Upper lobe of right lung (tissue), 1 donor: Measurements from ENCODE around the gene ATPAF2. TPM values are rescaled to one million over a fixed set of nuclear protein-coding genes. Genes with fewer than 3 reads are reported as not detected.

Source experiments
- ATAC-seq: fragments of 200-7000 bp; cut with Tn5 transposase; one replicate; pipeline ENCODE4 v1.9.1; 2020; ENCODE audit warnings: mild to moderate bottlenecking, moderate library complexity
- DNase-seq: peaks from one replicate; pipeline ENCODE4 v3.0.0-alpha.2; 2020
- H3K27ac ChIP-seq: fragments of 200-600 bp; one replicate; pipeline ENCODE4 v1.8.0; 2022
- H3K27me3 ChIP-seq: fragments of 200-600 bp; one replicate; pipeline ENCODE4 v1.8.0; 2022; ENCODE audit warnings: mild to moderate bottlenecking
- H3K36me3 ChIP-seq: fragments of 200-600 bp; one replicate; pipeline ENCODE4 v1.8.0; 2022
- H3K4me1 ChIP-seq: fragments of 200-600 bp; one replicate; pipeline ENCODE4 v1.8.0; 2022
- H3K4me3 ChIP-seq: fragments of 200-600 bp; one replicate; pipeline ENCODE4 v1.8.0; 2022; ENCODE audit warnings: mild to moderate bottlenecking
- H3K9me3 ChIP-seq: fragments of 200-600 bp; one replicate; pipeline ENCODE4 v1.8.0; 2022
- CTCF ChIP-seq: fragments of 200-600 bp; IDR thresholded peaks from one replicate; pipeline ENCODE4 v1.8.0; 2022; ENCODE audit warnings: antibody characterized with exemption
- intact Hi-C: fragments of 100-400 bp; cut with DNase I; formaldehyde crosslinking; loops from one replicate; pipeline ENCODE4 v1.11.0; 2022
- total RNA-seq: library from RNA; stranded (reverse); fragmentation: NEBNext Ultra II Directional; extraction: Animal tissue kit (Norgen Biotek cat#: 25700); gene quantifications from one replicate; pipeline ENCODE4 v1.2.1, GENCODE V29; 2021
- donor health status: DM: no; HTN: yes; CAD: no; lungs with severe emphysema.

Gene ATPAF2
- total RNA-seq, 1 donor from 2014 or later: 26.3 TPM

GRCh38 chr17:17993852-17994251, 45.1 kb downstream of the ATPAF2 start:
- peak; percentile 5 for ATAC-seq
- no peaks in the 10 kb centered on the region for H3K9me3 ChIP-seq

GRCh38 chr17:17993366-17993765, 45.6 kb downstream of the ATPAF2 start:
- no peak overlapping the region for H3K27ac ChIP-seq
- no peaks in the 10 kb centered on the region for H3K36me3 ChIP-seq
- no peak overlapping the region for H3K4me3 ChIP-seq
- H3K9me3 ChIP-seq: no peaks in the 10 kb centered on the region
- H3K27me3 ChIP-seq: no peaks in the 10 kb centered on the region
- H3K4me1 ChIP-seq: no peaks in the 10 kb centered on the region
- no peak for TF ChIP-seq CTCF
- ATAC-seq: no peak
- DNase-seq: no peak
- intact Hi-C loops: no loop called here

More at GRCh38 chr17:17993852-17994251, 45.1 kb downstream of the ATPAF2 start:
- no peak for DNase-seq
- Histone ChIP-seq H3K27me3 (no peaks in the 10 kb centered on the region), H3K27ac (no peak overlapping the region), H3K36me3 (no peaks in the 10 kb centered on the region), H3K4me1 (no peaks in the 10 kb centered on the region), H3K4me3 (no peak overlapping the region)
- intact Hi-C loops: no loop called here
- no peak for TF ChIP-seq CTCF

DNA sequence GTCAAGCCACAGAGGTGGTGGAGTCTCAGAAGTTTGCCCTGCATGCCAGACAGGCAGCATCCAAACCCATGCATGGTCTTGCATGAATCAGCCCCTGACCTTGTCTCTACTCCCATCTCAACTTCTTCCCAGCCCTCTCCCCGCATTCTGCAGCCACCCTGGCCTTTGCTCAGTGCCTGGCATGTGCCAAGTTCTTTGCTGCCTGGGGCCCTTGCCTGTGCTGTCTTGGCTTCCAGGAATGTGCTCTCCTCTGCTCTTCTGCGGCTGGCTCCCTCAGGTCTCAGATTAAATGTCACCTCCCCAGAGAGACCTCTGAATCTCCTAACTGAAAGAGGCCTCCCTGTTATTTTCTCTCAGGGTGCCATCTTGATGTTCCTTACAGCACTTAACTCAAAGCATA, 48.7 kb downstream of the ATPAF2 start:
- no peak for TF ChIP-seq CTCF
- Histone ChIP-seq H3K27ac (no peak overlapping the region), H3K4me3 (no peak overlapping the region), H3K4me1 (no peaks in the 10 kb centered on the region), H3K9me3 (no peaks in the 10 kb centered on the region), H3K27me3 (no peaks in the 10 kb centered on the region), H3K36me3 (no peaks in the 10 kb centered on the region)
- intact Hi-C loops: no loop called here
- DNase-seq: no peak
- no peak for ATAC-seq

GRCh38 chr17:17989618-17990017, 49.4 kb downstream of the ATPAF2 start:
- no peaks in the 10 kb centered on the region for H3K9me3 ChIP-seq
- no peak for TF ChIP-seq CTCF
- intact Hi-C loops: no loop called here
- H3K36me3 ChIP-seq: no peaks in the 10 kb centered on the region
- H3K4me3 ChIP-seq: no peak overlapping the region
- no peaks in the 10 kb centered on the region for H3K4me1 ChIP-seq
- H3K27me3 ChIP-seq: no peaks in the 10 kb centered on the region
- DNase-seq (no peak), ATAC-seq (no peak)
- no peak overlapping the region for H3K27ac ChIP-seq

- intact Hi-C loops: no loop called here
- DNase-seq (no peak), ATAC-seq (no peak)
Observed at GRCh38 chr17:17989081-17989480, 49.9 kb downstream of the ATPAF2 start.

More at GRCh38 chr17:17989081-17989480, 49.9 kb downstream of the ATPAF2 start:
- Histone ChIP-seq H3K36me3 (no peaks in the 10 kb centered on the region), H3K4me3 (no peak overlapping the region), H3K27me3 (no peaks in the 10 kb centered on the region), H3K27ac (no peak overlapping the region), H3K4me1 (no peaks in the 10 kb centered on the region), H3K9me3 (no peaks in the 10 kb centered on the region)
- TF ChIP-seq CTCF: no peak
